Sciatic nerve (tissue), 2 donors: ENCODE data around the gene CCL4. TPM values are rescaled to one million over a fixed set of nuclear protein-coding genes. Genes with fewer than 3 reads are reported as not detected.
"Not testable (repeated sequence)": the region's sequence is repeated elsewhere in the genome, so short reads cannot be mapped to it uniquely, and the experiment has no call there.

Source experiments
- ATAC-seq: fragments of 200-7000 bp; cut with Tn5 transposase; one replicate; pipeline ENCODE4 v1.9.1; 2020; ENCODE audit warnings: mild to moderate bottlenecking, moderate library complexity
- DNase-seq: peaks from one replicate; pipeline ENCODE4 v3.0.0-alpha.2; 2020; ENCODE audit warnings: low spot score
- intact Hi-C: fragments of 100-400 bp; cut with DNase I; formaldehyde crosslinking; loops from one replicate; pipeline ENCODE4 v1.14.2; 2022
- total RNA-seq: library from RNA; stranded (reverse); fragmentation: NEBNext Ultra II Directional; extraction: Animal tissue kit (Norgen Biotek cat#: 25700); gene quantifications from one replicate; pipeline ENCODE4 v1.2.1, GENCODE V29; 2021
- donor health status: DM: no; HTN: no; CAD: no.
- donor health status: DM: no; HTN: no; CAD: no.

Gene CCL4
- total RNA-seq, 1 donor from 2014 or later = 39.5 TPM

- ATAC-seq (no peak), DNase-seq (no peak)
- intact Hi-C loops = no loop called here
Measured at GRCh38 chr17:36086791-36087190, 16.8 kb upstream of the CCL4 start.

- intact Hi-C loops, ATAC-seq, DNase-seq: not testable (repeated sequence)
Measured at GRCh38 chr17:36087471-36087870, 16.2 kb upstream of the CCL4 start.

- DNase-seq, intact Hi-C loops, ATAC-seq: not testable (repeated sequence)
Measured at GRCh38 chr17:36087897-36088572, 15.6 kb upstream of the CCL4 start.

DNA sequence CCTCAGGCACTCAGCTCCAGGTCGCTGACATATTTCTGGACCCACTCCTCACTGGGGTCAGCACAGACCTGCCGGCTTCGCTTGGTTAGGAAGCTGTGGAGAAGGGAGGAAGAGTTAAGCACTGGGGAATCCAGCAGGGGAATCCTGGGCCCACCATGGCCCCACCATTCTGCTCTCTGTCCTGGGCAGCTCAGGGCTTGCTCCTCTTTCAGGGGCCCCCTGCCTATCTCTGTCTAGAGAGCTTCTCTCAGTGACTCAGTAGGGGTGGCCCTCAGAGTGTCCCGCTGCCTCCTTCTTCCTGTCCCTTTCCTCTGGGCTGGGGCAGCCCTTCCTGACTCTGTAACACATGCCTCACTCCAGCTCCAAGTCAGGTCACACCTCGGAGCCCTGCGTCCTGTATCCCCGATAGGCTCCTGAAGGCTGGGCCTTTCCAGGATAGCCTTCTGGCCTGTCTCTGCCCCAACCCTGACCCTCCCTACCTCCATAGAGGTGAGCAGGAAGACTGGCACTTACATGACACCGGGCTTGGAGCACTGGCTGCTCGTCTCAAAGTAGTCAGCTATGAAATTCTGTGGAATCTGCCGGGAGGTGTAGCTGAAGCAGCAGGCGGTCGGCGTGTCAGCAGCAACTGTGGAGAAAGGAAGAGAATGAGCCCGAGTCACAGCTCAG is 14.8 kb upstream of the CCL4 start:
- DNase-seq = no peak
- intact Hi-C loops = no loop called here
- no peak for ATAC-seq

GRCh38 chr17:36089339-36089865 is 14.2 kb upstream of the CCL4 start:
- intact Hi-C loops = no loop called here
- DNase-seq = no peak
- no peak for ATAC-seq

- intact Hi-C loops = no loop called here
- DNase-seq = peak; percentile 65
Measured at GRCh38 chr17:36089888-36090836, 13.5 kb upstream of the CCL4 start, which contains the start of gene CCL3. TSS of gene CCL3 (minus strand) at chr17:36090143. CDS start at chr17:36090058, 85 bp downstream.

GRCh38 chr17:36092230-36092629 is 11.4 kb upstream of the CCL4 start:
- ATAC-seq (no peak), DNase-seq (no peak)
- intact Hi-C loops = no loop called here

More at GRCh38 chr17:36089888-36090836, 13.5 kb upstream of the CCL4 start, which contains the start of gene CCL3:
- ATAC-seq = peak; percentile 76

DNA sequence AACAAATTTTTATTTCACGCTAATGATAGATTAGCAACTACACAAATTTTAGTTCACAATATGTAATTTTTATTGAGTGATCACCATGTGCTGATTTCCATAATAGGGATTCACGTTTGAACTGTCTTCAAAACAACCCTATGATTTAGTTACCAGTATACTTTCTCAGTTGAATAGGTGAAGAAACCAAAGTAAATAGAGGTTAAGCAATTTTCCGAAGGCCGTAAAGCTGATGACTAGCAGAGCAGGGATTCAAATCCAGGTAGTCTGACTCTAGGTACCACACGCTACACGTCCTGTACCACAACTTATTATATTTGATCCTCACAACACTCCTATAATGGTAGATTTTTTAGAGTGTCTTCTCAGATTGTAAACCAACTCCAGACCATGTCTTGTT is 10.9 kb upstream of the CCL4 start:
- ATAC-seq, intact Hi-C loops, DNase-seq: not testable (repeated sequence)

DNA sequence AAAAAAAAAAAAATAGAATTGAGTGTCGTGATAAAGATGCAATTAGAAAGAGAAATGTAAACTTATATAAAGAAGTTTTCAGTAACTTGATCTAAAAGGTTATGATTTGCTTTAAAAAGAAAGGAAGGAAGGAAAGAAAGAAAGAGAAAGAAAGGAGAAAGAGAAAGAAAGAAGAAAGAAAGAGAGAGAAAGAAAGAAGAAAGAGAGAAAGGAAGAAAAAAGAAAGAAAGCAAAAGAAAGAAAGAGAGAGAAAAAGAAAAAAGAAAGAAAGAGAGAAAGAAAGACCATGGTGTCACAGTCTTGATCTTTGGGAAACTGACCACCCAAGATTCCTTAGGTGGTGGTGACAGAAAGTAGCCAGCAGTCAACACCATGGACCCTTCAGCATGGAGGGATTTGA is 9.4 kb upstream of the CCL4 start:
- ATAC-seq = no peak
- intact Hi-C loops = no loop called here
- no peak for DNase-seq

GRCh38 chr17:36094746-36095145 is 8.9 kb upstream of the CCL4 start:
- ATAC-seq (no peak), DNase-seq (no peak)
- intact Hi-C loops = no loop called here

DNA sequence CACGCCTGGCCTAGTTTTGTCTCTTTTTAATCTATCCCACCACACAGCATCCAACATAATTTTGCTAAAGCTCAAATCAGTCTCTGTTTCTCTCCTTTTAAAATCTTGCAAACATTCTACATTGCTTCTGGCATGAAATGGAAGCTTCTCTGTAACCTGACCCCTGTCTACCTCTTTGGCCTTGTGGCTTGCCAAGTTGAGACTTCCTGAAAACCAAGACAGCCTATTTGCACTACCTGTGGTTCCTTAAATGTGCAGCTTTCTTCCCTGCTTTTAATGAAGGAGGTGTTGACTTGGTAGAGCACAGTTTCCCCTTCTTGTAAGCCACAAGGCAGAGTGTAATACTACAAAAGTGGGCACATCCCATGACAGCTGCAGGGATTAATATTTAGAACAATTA is 7.6 kb upstream of the CCL4 start:
- DNase-seq (no peak), ATAC-seq (no peak)
- intact Hi-C loops = no loop called here

- DNase-seq, ATAC-seq, intact Hi-C loops: not testable (repeated sequence)
Measured at GRCh38 chr17:36099004-36099403, 4.6 kb upstream of the CCL4 start.

GRCh38 chr17:36104246-36104645 is 619 bp downstream of the CCL4 start:
- DNase-seq, ATAC-seq, intact Hi-C loops: not testable (repeated sequence)

DNA sequence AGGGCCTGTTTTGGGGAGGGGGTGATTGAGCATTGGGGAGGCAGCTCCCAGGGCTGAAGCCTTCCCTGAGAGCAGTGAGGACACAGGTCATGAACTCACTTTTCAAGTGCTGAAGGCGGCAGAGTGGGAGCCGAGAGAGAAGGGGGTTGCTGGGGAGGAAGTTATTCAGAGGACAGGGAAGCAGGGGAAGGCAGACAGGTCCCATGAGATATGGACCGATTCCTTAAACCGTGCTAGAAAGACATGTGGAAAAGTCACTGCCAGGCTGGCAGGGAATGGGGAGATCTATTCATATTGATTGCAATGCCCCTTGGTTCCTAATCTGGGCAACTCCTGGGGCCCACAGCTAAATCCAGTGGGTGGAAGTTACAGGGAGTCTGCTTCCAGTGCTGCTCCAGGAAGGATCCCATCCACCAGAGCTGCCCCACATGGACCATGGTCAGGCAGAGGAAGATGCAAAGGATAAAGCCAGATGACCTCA is 1.1 kb downstream of the CCL4 start:
- no peak for ATAC-seq
- intact Hi-C loops = no loop called here
- no peak for DNase-seq

GRCh38 chr17:36105781-36106492 is 2.3 kb downstream of the CCL4 start:
- intact Hi-C loops = no loop called here
- DNase-seq = no peak
- ATAC-seq = no peak

- intact Hi-C loops = no loop called here
- DNase-seq (no peak), ATAC-seq (no peak)
Measured at GRCh38 chr17:36106493-36106835, 2.8 kb downstream of the CCL4 start.

GRCh38 chr17:36107660-36108059 is 4.0 kb downstream of the CCL4 start:
- ATAC-seq (no peak), DNase-seq (no peak)
- intact Hi-C loops = no loop called here

DNA sequence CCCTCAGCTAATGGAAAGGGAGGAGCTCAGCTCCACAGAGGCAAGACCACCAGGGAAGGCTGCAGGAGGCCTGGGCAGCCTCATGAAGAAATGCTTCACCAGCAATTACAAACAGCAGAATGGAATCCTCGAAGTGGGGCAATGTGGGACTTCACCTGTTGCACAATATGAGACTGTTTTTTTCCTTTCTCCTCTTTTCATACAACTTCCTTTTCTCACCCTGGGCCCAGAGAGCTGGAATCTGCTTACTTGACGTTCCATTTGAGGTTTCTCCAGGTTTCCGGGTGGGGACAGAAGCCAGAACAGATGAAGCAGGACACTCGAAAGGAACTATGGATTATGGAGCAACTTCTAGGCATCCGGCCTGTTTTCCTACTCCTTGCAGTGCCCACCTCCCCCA is 4.6 kb downstream of the CCL4 start:
- ATAC-seq, intact Hi-C loops, DNase-seq: not testable (repeated sequence)
